Gastroesophageal sphincter (tissue), 4 donors: ENCODE results near the gene GALNT18. TPM values are rescaled to one million over a fixed set of nuclear protein-coding genes. Genes with fewer than 3 reads are reported as not detected.

Source experiments
- ATAC-seq: fragments of 150-250 bp; one replicate; pipeline ENCODE4 v1.9.1; 2016; ENCODE audit warnings: mild to moderate bottlenecking, moderate library complexity
- H3K27ac ChIP-seq, 4 donors: fragments of 200-600 bp; sonication (generic) in 3 of 4; 1 replicate in 3 of 4; 2 replicates in 1 of 4; pipeline ENCODE4 v1.5.1; 2016 to 2019
- H3K27me3 ChIP-seq: fragments of 200-600 bp; sonication (generic); one replicate; pipeline ENCODE4 v1.5.1; 2019
- H3K36me3 ChIP-seq, 2 donors: fragments of 200-600 bp; sonication (generic); one replicate each; pipeline ENCODE4 v1.5.1; 2019; ENCODE audit warnings: control low read depth in 1 of 2
- H3K4me1 ChIP-seq, 3 donors: fragments of 200-600 bp; sonication (generic); 1 replicate in 2 of 3; 2 replicates in 1 of 3; pipeline ENCODE4 v1.5.1; 2016 to 2019; ENCODE audit warnings: control low read depth in 2 of 3
- H3K4me3 ChIP-seq, 2 donors: fragments of 200-600 bp; sonication (generic); one replicate each; pipeline ENCODE4 v1.5.1; 2019; ENCODE audit warnings: mild to moderate bottlenecking in 1 of 2, moderate library complexity in 1 of 2
- H3K9me3 ChIP-seq, 3 donors: fragments of 200-600 bp; sonication (generic); one replicate each; pipeline ENCODE4 v1.5.1; 2017 to 2019; ENCODE audit warnings: control low read depth in 2 of 3
- EP300 ChIP-seq: sonication (generic); formaldehyde crosslinking; IDR thresholded peaks from one replicate; pipeline ENCODE4 v1.6.1; 2017; ENCODE audit warnings: antibody characterized with exemption, mild to moderate bottlenecking
- POLR2A ChIP-seq, 2 donors: fragments of 450-650 bp; IDR thresholded peaks; one replicate each; pipeline ENCODE4 v1.6.1; 2017; ENCODE audit warnings: antibody characterized with exemption in 2 of 2, mild to moderate bottlenecking in 2 of 2, moderate library complexity in 1 of 2
- POLR2AphosphoS5 ChIP-seq: sonication (generic); formaldehyde crosslinking; IDR thresholded peaks from one replicate; pipeline ENCODE4 v1.6.1; 2017; ENCODE audit warnings: antibody characterized with exemption
- WGBS, 2 donors: methylation state at CpG; one replicate each; pipeline ENCODE4 v1.1.5; 2018; ENCODE audit warnings: low coverage in 1 of 2; 5-methylcytosine and 5-hydroxymethylcytosine counted together
- total RNA-seq, 4 donors: library from RNA; depleted of rRNA; stranded (reverse); fragments of >200 nt; gene quantifications; one replicate each; pipeline ENCODE4 v1.1.0, GENCODE V29; 2016
- TF ChIP-seq, protein P1 (sequence below), 4 experiments: fragments of 200-600 bp in 2 of 4; fragments of 450-650 bp in 2 of 4; sonication (generic) in 1 of 4; IDR thresholded peaks; one replicate each; pipeline ENCODE4 v1.5.1; 2017 to 2019; ENCODE audit warnings: antibody characterized with exemption in 4 of 4, mild to moderate bottlenecking in 2 of 4, moderate library complexity in 2 of 4

Gene GALNT18
- total RNA-seq, 4 donors from 2014 or later = 16.0 to 65.6 (median 35.2) TPM

- Histone ChIP-seq H3K4me3 (no peak overlapping the region), H3K27me3 (no peaks in the 10 kb centered on the region), H3K9me3 (no peaks in the 10 kb centered on the region), H3K36me3 (no peaks in the 10 kb centered on the region), H3K27ac (no peak overlapping the region), H3K4me1 (peaks cover 0 to 61% (median 7%) of the 10 kb centered on the region in 3 donors)
- TF ChIP-seq POLR2AphosphoS5 (no peak), POLR2A (IDR thresholded peaks at IDR 0.05) (no peak), EP300 (no peak)
- TF ChIP-seq, protein P1, sequence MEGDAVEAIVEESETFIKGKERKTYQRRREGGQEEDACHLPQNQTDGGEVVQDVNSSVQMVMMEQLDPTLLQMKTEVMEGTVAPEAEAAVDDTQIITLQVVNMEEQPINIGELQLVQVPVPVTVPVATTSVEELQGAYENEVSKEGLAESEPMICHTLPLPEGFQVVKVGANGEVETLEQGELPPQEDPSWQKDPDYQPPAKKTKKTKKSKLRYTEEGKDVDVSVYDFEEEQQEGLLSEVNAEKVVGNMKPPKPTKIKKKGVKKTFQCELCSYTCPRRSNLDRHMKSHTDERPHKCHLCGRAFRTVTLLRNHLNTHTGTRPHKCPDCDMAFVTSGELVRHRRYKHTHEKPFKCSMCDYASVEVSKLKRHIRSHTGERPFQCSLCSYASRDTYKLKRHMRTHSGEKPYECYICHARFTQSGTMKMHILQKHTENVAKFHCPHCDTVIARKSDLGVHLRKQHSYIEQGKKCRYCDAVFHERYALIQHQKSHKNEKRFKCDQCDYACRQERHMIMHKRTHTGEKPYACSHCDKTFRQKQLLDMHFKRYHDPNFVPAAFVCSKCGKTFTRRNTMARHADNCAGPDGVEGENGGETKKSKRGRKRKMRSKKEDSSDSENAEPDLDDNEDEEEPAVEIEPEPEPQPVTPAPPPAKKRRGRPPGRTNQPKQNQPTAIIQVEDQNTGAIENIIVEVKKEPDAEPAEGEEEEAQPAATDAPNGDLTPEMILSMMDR (IDR thresholded peaks at IDR 0.05) = no peak
- ATAC-seq = no peak
Observed at GRCh38 chr11:11552529-11553087, 69.2 kb downstream of the GALNT18 start.

- H3K4me1 ChIP-seq = peaks cover 0 to 69% (median 8%) of the 10 kb centered on the region in 3 donors
- TF ChIP-seq POLR2AphosphoS5 (no peak), POLR2A (IDR thresholded peaks at IDR 0.05) (no peak), EP300 (no peak)
- TF ChIP-seq, protein P1 (IDR thresholded peaks at IDR 0.05) = no peak
- no peak for ATAC-seq
- H3K9me3 ChIP-seq = no peaks in the 10 kb centered on the region
- H3K27me3 ChIP-seq = no peaks in the 10 kb centered on the region
- H3K4me3 ChIP-seq = no peak overlapping the region
- H3K36me3 ChIP-seq = no peaks in the 10 kb centered on the region
- no peak overlapping the region for H3K27ac ChIP-seq
- WGBS, 2 donors = 85 to 91% methylated on average over 6 of the region's 6 CpGs
Observed at GRCh38 chr11:11550534-11550933, 71.3 kb downstream of the GALNT18 start.

- no peak overlapping the region for H3K27ac ChIP-seq
- no peak for ATAC-seq
- H3K9me3 ChIP-seq = no peaks in the 10 kb centered on the region
- H3K4me1 ChIP-seq = peaks cover 0 to 77% (median 6%) of the 10 kb centered on the region in 3 donors
- H3K4me3 ChIP-seq = no peak overlapping the region
- no peaks in the 10 kb centered on the region for H3K27me3 ChIP-seq
- WGBS, 2 donors = 80 to 93% methylated on average over 1 to 2 of the region's 5 CpGs
- no peak for TF ChIP-seq POLR2A (IDR thresholded peaks at IDR 0.05)
- no peak for TF ChIP-seq POLR2AphosphoS5
- TF ChIP-seq EP300 = no peak
- TF ChIP-seq, protein P1 (IDR thresholded peaks at IDR 0.05) = no peak
- no peaks in the 10 kb centered on the region for H3K36me3 ChIP-seq
Observed at GRCh38 chr11:11545285-11546275, 76.2 kb downstream of the GALNT18 start.

DNA sequence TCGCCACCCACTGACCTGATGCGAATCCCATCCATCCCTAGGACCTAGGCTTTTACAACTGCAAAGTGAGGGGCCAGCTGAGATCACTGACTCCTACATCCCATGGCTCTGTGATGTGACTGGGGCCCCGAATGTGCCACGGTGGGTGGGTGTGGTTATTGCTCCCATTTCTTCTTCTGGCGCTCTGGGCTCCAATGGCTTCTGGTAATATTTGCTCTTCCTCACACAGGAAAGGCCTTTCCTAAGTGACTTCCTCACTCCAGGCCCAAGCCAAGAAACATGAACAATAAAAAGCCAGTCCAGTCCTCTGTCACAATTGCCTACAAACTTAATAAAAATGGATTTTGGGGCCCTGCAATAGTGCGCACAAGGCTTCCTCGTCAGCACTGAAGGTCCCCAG lies 78.1 kb downstream of the GALNT18 start:
- Histone ChIP-seq H3K27me3 (no peaks in the 10 kb centered on the region), H3K4me3 (no peak overlapping the region), H3K4me1 (peaks cover 0 to 75% (median 12%) of the 10 kb centered on the region in 3 donors), H3K36me3 (no peaks in the 10 kb centered on the region), H3K9me3 (no peaks in the 10 kb centered on the region), H3K27ac (no peak overlapping the region)
- TF ChIP-seq EP300 (no peak), POLR2AphosphoS5 (no peak), POLR2A (IDR thresholded peaks at IDR 0.05) (no peak)
- TF ChIP-seq, protein P1 (IDR thresholded peaks at IDR 0.05) = no peak
- no peak for ATAC-seq
- 89% methylated on average over 4 of the region's 7 CpGs; no CpG with 5 or more reads in 1 of the 2 donors for WGBS, 2 donors
